ENCODE data around the gene RAD51D.
A peak's percentile ranks its signal among the peaks of the same experiment; 100 is the strongest.

Gene RAD51D

DNA sequence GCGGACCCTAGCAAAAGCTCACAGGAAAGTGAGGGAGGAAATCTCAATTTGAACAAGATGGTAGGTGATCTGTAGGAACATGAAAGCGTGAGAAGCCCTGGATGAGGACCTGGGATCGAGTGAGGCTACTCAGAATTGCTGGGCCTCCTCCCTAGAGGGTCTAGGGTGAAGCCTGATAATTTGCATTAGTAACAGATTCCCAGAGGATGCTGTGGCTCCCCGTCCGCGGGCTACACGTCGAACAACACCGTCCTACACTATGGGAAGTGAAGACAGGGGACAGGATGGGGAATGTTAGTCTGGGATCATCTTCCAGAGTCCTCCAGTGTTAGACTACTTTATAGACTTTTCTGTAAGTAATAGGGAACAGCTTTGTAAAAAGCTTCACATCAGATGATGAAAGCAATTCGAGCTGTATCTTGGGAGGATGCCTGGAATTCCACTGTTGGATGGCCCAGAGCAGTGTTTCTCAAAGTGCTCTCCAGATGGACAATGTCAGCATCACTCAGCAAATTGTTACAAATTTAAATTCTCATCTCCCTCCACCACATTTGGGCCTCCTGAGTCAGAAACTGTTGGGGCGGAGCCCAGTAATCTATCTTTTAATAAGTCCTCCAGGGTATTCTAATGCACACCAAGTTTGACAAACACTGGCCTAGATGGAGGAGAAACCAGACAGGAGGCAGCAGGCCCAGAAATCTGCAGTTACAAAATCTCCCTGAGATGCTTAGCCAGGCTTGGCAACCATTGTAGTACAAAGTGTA lies 8.3 kb upstream of the RAD51D start:
- H3K4me1 ChIP-seq (ENCODE audit: control insufficient read depth, insufficient read depth, low read depth, low read length) = no peaks in the 10 kb centered on the region
- 93% methylated on average over 11 of the region's 11 CpGs for WGBS
- H2BK15ac ChIP-seq (ENCODE audit: low read depth, poor library complexity, severe bottlenecking) = no peak overlapping the region
- no peak overlapping the region for H3K4ac ChIP-seq (ENCODE audit: low read depth in 1 of 2, low read length in 2 of 2)
- no peak overlapping the region for H3K27ac ChIP-seq (ENCODE audit: low read length, poor library complexity, severe bottlenecking)
- H2BK120ac ChIP-seq (ENCODE audit: low read depth, low read length) = no peak overlapping the region
- no peak overlapping the region for H4K8ac ChIP-seq (ENCODE audit: low read length)
- H3K14ac ChIP-seq (ENCODE audit: low read length in 2 of 2) = no peak overlapping the region
- H3K23ac ChIP-seq (ENCODE audit: low read length in 2 of 2) = no peak overlapping the region
- peaks cover 24 to 29% of the 10 kb centered on the region in 2 experiments for H3K36me3 ChIP-seq (ENCODE audit: control insufficient read depth in 1 of 2, insufficient read depth in 2 of 2, low read depth in 1 of 2, low read length in 2 of 2)
- no peak overlapping the region for H3K18ac ChIP-seq (ENCODE audit: low read depth in 1 of 2, low read length in 2 of 2)
- no peak overlapping the region for H2BK5ac ChIP-seq (ENCODE audit: low read depth, low read length, poor library complexity, severe bottlenecking)
- no peak overlapping the region for H2AFZ ChIP-seq (ENCODE audit: low read depth, low read length)
- no peak overlapping the region for H2AK5ac ChIP-seq (ENCODE audit: low read length, severe bottlenecking)
- H3K4me2 ChIP-seq (ENCODE audit: low read length, poor library complexity, severe bottlenecking) = no peak overlapping the region
- H3K27me3 ChIP-seq (ENCODE audit: control insufficient read depth in 1 of 2, insufficient read depth in 1 of 2, low read length in 2 of 2) = no peaks in the 10 kb centered on the region
- H3K4me3 ChIP-seq (ENCODE audit: insufficient read depth in 1 of 2, low read depth in 1 of 2, low read length in 2 of 2) = no peak overlapping the region
- H3K79me1 ChIP-seq (replicated peaks; ENCODE audit: low read length, poor library complexity, severe bottlenecking) = peaks cover 2% of the 10 kb centered on the region
- no peaks in the 10 kb centered on the region for H3K9me3 ChIP-seq (ENCODE audit: control insufficient read depth, low read length)
- no peak overlapping the region for H4K91ac ChIP-seq (ENCODE audit: low read length)
- H3K9ac ChIP-seq (ENCODE audit: low read length) = peak overlapping the region; percentile 50
- no peak overlapping the region for H2BK12ac ChIP-seq (ENCODE audit: low read length in 2 of 2)
- no peak for DNase-seq

DNA sequence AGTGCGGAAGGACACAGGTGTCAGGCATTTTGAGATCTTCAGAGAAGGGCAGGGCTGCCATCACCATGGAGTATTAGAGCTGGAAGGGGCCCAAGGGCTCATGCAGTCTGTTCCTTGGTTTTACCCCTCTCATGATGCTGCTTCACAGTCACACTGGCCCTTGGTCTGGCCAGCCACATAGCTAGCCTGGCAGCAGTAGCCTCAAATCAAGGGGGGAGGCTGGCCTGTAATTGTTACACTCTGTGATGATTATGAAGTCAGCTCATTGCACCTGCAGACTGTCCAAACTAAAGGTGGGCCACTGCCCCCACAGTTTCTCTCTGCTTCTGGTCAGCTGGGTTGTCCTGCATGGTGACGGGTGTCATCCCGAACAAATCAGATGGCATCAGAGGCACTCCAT lies 1.7 kb upstream of the RAD51D start, which contains the start of gene FNDC8:
Gene FNDC8, plus strand, starts transcription at position 301 of the 400 bp plus-strand sequence. Its CDS starts 79 bp downstream, at position 380.
- Histone ChIP-seq H2BK15ac (ENCODE audit: low read depth, poor library complexity, severe bottlenecking) (no peak within 1 kb of the TSS), H2BK12ac (ENCODE audit: low read length in 2 of 2) (no peak within 1 kb of the TSS), H4K8ac (ENCODE audit: low read length) (no peak within 1 kb of the TSS), H3K4ac (ENCODE audit: low read depth in 1 of 2, low read length in 2 of 2) (no peak within 1 kb of the TSS), H2AK5ac (ENCODE audit: low read length, severe bottlenecking) (no peak within 1 kb of the TSS), H3K36me3 (ENCODE audit: control insufficient read depth in 1 of 2, insufficient read depth in 2 of 2, low read depth in 1 of 2, low read length in 2 of 2) (peaks cover 0 to 3% of the 10 kb centered on the region in 2 experiments), H3K23ac (ENCODE audit: low read length in 2 of 2) (no peak within 1 kb of the TSS), H3K4me2 (ENCODE audit: low read length, poor library complexity, severe bottlenecking) (no peak within 1 kb of the TSS), H3K9me3 (ENCODE audit: control insufficient read depth, low read length) (no peaks in the 10 kb centered on the region), H4K91ac (ENCODE audit: low read length) (no peak within 1 kb of the TSS), H2BK120ac (ENCODE audit: low read depth, low read length) (no peak within 1 kb of the TSS), H3K27ac (ENCODE audit: low read length, poor library complexity, severe bottlenecking) (no peak within 1 kb of the TSS), H3K9ac (ENCODE audit: low read length) (no peak within 1 kb of the TSS), H3K27me3 (ENCODE audit: control insufficient read depth in 1 of 2, insufficient read depth in 1 of 2, low read length in 2 of 2) (peaks cover 0 to 6% of the 10 kb centered on the region in 2 experiments), H2AFZ (ENCODE audit: low read depth, low read length) (no peak within 1 kb of the TSS), H3K14ac (ENCODE audit: low read length in 2 of 2) (no peak within 1 kb of the TSS), H3K4me3 (ENCODE audit: insufficient read depth in 1 of 2, low read depth in 1 of 2, low read length in 2 of 2) (no peak within 1 kb of the TSS), H3K4me1 (ENCODE audit: control insufficient read depth, insufficient read depth, low read depth, low read length) (peaks cover 19% of the 10 kb centered on the region), H2BK5ac (ENCODE audit: low read depth, low read length, poor library complexity, severe bottlenecking) (no peak within 1 kb of the TSS), H3K18ac (ENCODE audit: low read depth in 1 of 2, low read length in 2 of 2) (no peak within 1 kb of the TSS), H3K79me1 (replicated peaks; ENCODE audit: low read length, poor library complexity, severe bottlenecking) (peaks cover 6% of the 10 kb centered on the region)
- 90% methylated on average over 2 of the region's 3 CpGs for WGBS
- DNase-seq = no peak

DNA sequence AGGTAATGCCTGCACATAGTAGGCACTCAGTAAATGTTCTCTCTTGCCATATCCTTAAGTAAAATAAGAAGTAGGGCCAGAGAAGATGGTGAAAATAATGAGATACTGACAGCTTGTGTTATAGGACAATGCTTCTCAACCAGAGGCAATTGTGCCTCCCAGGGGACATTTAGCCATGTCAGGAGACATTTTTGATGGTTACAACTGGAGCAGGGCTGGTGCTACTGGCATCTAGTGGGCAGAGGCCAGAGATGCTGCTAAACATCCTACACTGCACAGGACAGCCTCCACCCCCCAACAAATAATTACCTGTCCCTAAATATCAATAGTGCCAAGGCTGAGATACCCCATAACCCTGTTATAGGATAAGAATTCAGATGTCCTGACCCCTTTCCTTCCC lies 1.7 kb downstream of the RAD51D start:
- H2BK120ac ChIP-seq (ENCODE audit: low read depth, low read length) = no peak overlapping the region
- H2BK15ac ChIP-seq (ENCODE audit: low read depth, poor library complexity, severe bottlenecking) = no peak overlapping the region
- H2AFZ ChIP-seq (ENCODE audit: low read depth, low read length) = no peak overlapping the region
- H3K23ac ChIP-seq (ENCODE audit: low read length in 2 of 2) = no peak overlapping the region
- peaks cover 0 to 6% of the 10 kb centered on the region in 2 experiments for H3K27me3 ChIP-seq (ENCODE audit: control insufficient read depth in 1 of 2, insufficient read depth in 1 of 2, low read length in 2 of 2)
- H4K91ac ChIP-seq (ENCODE audit: low read length) = no peak overlapping the region
- H3K9me3 ChIP-seq (ENCODE audit: control insufficient read depth, low read length) = no peaks in the 10 kb centered on the region
- H3K18ac ChIP-seq (ENCODE audit: low read depth in 1 of 2, low read length in 2 of 2) = no peak overlapping the region
- H3K4ac ChIP-seq (ENCODE audit: low read depth in 1 of 2, low read length in 2 of 2) = no peak overlapping the region
- peak; percentile 31 for DNase-seq
- H3K4me1 ChIP-seq (ENCODE audit: control insufficient read depth, insufficient read depth, low read depth, low read length) = peaks cover 27% of the 10 kb centered on the region
- H3K27ac ChIP-seq (ENCODE audit: low read length, poor library complexity, severe bottlenecking) = no peak overlapping the region
- H2AK5ac ChIP-seq (ENCODE audit: low read length, severe bottlenecking) = no peak overlapping the region
- H3K79me1 ChIP-seq (replicated peaks; ENCODE audit: low read length, poor library complexity, severe bottlenecking) = peaks cover 18% of the 10 kb centered on the region
- no peak overlapping the region for H3K14ac ChIP-seq (ENCODE audit: low read length in 2 of 2)
- no peak overlapping the region for H3K4me3 ChIP-seq (ENCODE audit: insufficient read depth in 1 of 2, low read depth in 1 of 2, low read length in 2 of 2)
- H2BK5ac ChIP-seq (ENCODE audit: low read depth, low read length, poor library complexity, severe bottlenecking) = no peak overlapping the region
- H2BK12ac ChIP-seq (ENCODE audit: low read length in 2 of 2) = no peak overlapping the region
- no peak overlapping the region for H3K4me2 ChIP-seq (ENCODE audit: low read length, poor library complexity, severe bottlenecking)
- no peak overlapping the region for H4K8ac ChIP-seq (ENCODE audit: low read length)
- no peak overlapping the region for H3K9ac ChIP-seq (ENCODE audit: low read length)
- H3K36me3 ChIP-seq (ENCODE audit: control insufficient read depth in 1 of 2, insufficient read depth in 2 of 2, low read depth in 1 of 2, low read length in 2 of 2) = peaks cover 3 to 6% of the 10 kb centered on the region in 2 experiments

DNA sequence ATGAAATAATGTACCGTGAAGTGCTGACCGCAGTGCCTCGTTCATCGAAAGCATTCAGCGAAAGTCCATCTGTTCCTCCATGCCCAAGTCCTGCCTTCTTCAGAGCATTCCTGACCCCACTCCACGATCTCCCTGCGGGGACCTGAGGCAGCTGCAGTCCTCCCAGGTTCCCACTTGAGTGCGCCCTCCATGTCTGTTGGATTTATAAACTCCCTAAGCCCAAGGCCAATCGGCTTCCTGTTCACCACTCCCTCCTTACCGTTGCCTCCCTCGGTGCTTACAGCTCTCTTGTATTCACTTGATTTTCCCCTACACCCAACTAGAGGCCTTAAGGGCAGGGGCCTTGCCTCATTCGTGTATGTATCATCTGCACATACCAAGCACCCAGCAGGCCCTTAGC lies 2.8 kb downstream of the RAD51D start:
- H2BK15ac ChIP-seq (ENCODE audit: low read depth, poor library complexity, severe bottlenecking) = no peak overlapping the region
- H3K4me1 ChIP-seq (ENCODE audit: control insufficient read depth, insufficient read depth, low read depth, low read length) = peaks cover 27% of the 10 kb centered on the region
- H2BK120ac ChIP-seq (ENCODE audit: low read depth, low read length) = no peak overlapping the region
- H3K4me3 ChIP-seq (ENCODE audit: insufficient read depth in 1 of 2, low read depth in 1 of 2, low read length in 2 of 2) = no peak overlapping the region
- 87% methylated on average over 12 of the region's 12 CpGs for WGBS
- H4K91ac ChIP-seq (ENCODE audit: low read length) = no peak overlapping the region
- H3K18ac ChIP-seq (ENCODE audit: low read depth in 1 of 2, low read length in 2 of 2) = no peak overlapping the region
- no peaks in the 10 kb centered on the region for H3K27me3 ChIP-seq (ENCODE audit: control insufficient read depth in 1 of 2, insufficient read depth in 1 of 2, low read length in 2 of 2)
- no peak overlapping the region for H3K4me2 ChIP-seq (ENCODE audit: low read length, poor library complexity, severe bottlenecking)
- no peak overlapping the region for H2BK12ac ChIP-seq (ENCODE audit: low read length in 2 of 2)
- no peak overlapping the region for H3K9ac ChIP-seq (ENCODE audit: low read length)
- H3K23ac ChIP-seq (ENCODE audit: low read length in 2 of 2) = no peak overlapping the region
- H3K27ac ChIP-seq (ENCODE audit: low read length, poor library complexity, severe bottlenecking) = peak overlapping the region; percentile 34
- peaks cover 3 to 6% of the 10 kb centered on the region in 2 experiments for H3K36me3 ChIP-seq (ENCODE audit: control insufficient read depth in 1 of 2, insufficient read depth in 2 of 2, low read depth in 1 of 2, low read length in 2 of 2)
- peak overlapping the region; percentile 63 for H2AK5ac ChIP-seq (ENCODE audit: low read length, severe bottlenecking)
- no peak overlapping the region for H2AFZ ChIP-seq (ENCODE audit: low read depth, low read length)
- no peak overlapping the region for H4K8ac ChIP-seq (ENCODE audit: low read length)
- H3K14ac ChIP-seq (ENCODE audit: low read length in 2 of 2) = no peak overlapping the region
- H3K9me3 ChIP-seq (ENCODE audit: control insufficient read depth, low read length) = no peaks in the 10 kb centered on the region
- peaks cover 25% of the 10 kb centered on the region for H3K79me1 ChIP-seq (replicated peaks; ENCODE audit: low read length, poor library complexity, severe bottlenecking)
- H3K4ac ChIP-seq (ENCODE audit: low read depth in 1 of 2, low read length in 2 of 2) = no peak overlapping the region
- DNase-seq = no peak
- no peak overlapping the region for H2BK5ac ChIP-seq (ENCODE audit: low read depth, low read length, poor library complexity, severe bottlenecking)

Measured in mesenchymal stem cell (in vitro differentiated cells and primary cell).